ENCODE results near the gene ZNF680. TPM values are rescaled to one million over a fixed set of nuclear protein-coding genes. Genes with fewer than 3 reads are reported as not detected.
"Not testable (repeated sequence)": the region's sequence is repeated elsewhere in the genome, so short reads cannot be mapped to it uniquely, and the experiment has no call there.

The ZNF680 gene
- total RNA-seq, 1 donor from 2014 or later: 44.6 TPM

GRCh38 chr7:64557601-64558322 is 5.1 kb downstream of the ZNF680 start:
- peak; percentile 27 for DNase-seq (ENCODE audit: low read depth)

GRCh38 chr7:64555046-64555445 is 7.8 kb downstream of the ZNF680 start:
- no peak for DNase-seq (ENCODE audit: low read depth)

- not testable (repeated sequence) for DNase-seq (ENCODE audit: low read depth)
Measured at GRCh38 chr7:64554188-64554587, 8.7 kb downstream of the ZNF680 start.

- DNase-seq (ENCODE audit: low read depth): no peak
Measured at GRCh38 chr7:64551375-64552142, 11.3 kb downstream of the ZNF680 start.

GRCh38 chr7:64544010-64544409 is 18.9 kb downstream of the ZNF680 start:
- DNase-seq (ENCODE audit: low read depth): no peak

- peak; percentile 94 for DNase-seq (ENCODE audit: low read depth)
Measured at GRCh38 chr7:64541438-64542359, 21.2 kb downstream of the ZNF680 start.

GRCh38 chr7:64533756-64534155 is 29.1 kb downstream of the ZNF680 start:
- no peak for DNase-seq (ENCODE audit: low read depth)

- peak; percentile 28 for DNase-seq (ENCODE audit: low read depth)
Measured at GRCh38 chr7:64528770-64529169, 34.1 kb downstream of the ZNF680 start.

GRCh38 chr7:64521409-64521984 is 41.4 kb downstream of the ZNF680 start:
- DNase-seq (ENCODE audit: low read depth): no peak

- DNase-seq (ENCODE audit: low read depth): peak; percentile 57
Measured at GRCh38 chr7:64516451-64516850, 46.4 kb downstream of the ZNF680 start.

GRCh38 chr7:64515781-64516180 is 47.1 kb downstream of the ZNF680 start:
- DNase-seq (ENCODE audit: low read depth): peak; percentile 50

- peak; percentile 36 for DNase-seq (ENCODE audit: low read depth)
Measured at GRCh38 chr7:64515330-64515729, 47.5 kb downstream of the ZNF680 start.

GRCh38 chr7:64509583-64509982 is 53.3 kb downstream of the ZNF680 start:
- DNase-seq (ENCODE audit: low read depth): no peak

GRCh38 chr7:64504581-64505120 is 58.2 kb downstream of the ZNF680 start:
- DNase-seq (ENCODE audit: low read depth): no peak

- DNase-seq (ENCODE audit: low read depth): no peak
Measured at GRCh38 chr7:64498270-64498669, 64.6 kb downstream of the ZNF680 start.

GRCh38 chr7:64494912-64495461 is 67.9 kb downstream of the ZNF680 start:
- no peak for DNase-seq (ENCODE audit: low read depth)

- DNase-seq (ENCODE audit: low read depth): no peak
Measured at GRCh38 chr7:64485623-64486022, 77.2 kb downstream of the ZNF680 start.

Measured in myocyte (in vitro differentiated cells).